Endothelial cell of umbilical vein (primary cell): ENCODE measurements around the gene THRSP. TPM values are rescaled to one million over a fixed set of nuclear protein-coding genes. Genes with fewer than 3 reads are reported as not detected.

Source experiments
- BruUV-seq: library from RNA; stranded (reverse); fragments of 400-500 nt; replicated peaks from 2 replicates; lab custom pipeline; 2021; lab: Mats Ljungman, UMichigan
- CTCF ChIA-PET: fragments of 300-600, 350-600 bp; sonication (Branson Sonifier 250); formaldehyde crosslinking; loops from one replicate; lab custom pipeline; 2021; ENCODE audit warnings: antibody characterized with exemption, inconsistent platforms; lab: Charles Lee
- POLR2A ChIA-PET: fragments of 300-600, 350-600 bp; sonication (Branson Sonifier 250); formaldehyde crosslinking; loops from one replicate; lab custom pipeline; 2021; ENCODE audit warnings: antibody characterized with exemption, inconsistent platforms; lab: Charles Lee
- DNase-seq: peaks from one replicate; pipeline ENCODE4 v3.0.0-alpha.2; 2011; ENCODE audit warnings: low read depth, low spot score
- FAIRE-seq: peaks from 2 replicates; lab custom pipeline; 2011; peaks lifted over from hg19 to GRCh38; lab: Jason Lieb, UNC
- H2AFZ ChIP-seq: 2 replicates; pipeline ENCODE4 v1.6.0; 2012; ENCODE audit warnings: low read depth, low read length, control low read depth, inconsistent platforms
- H3K27ac ChIP-seq: 2 replicates; pipeline ENCODE4 v1.5.1; 2011; ENCODE audit warnings: low read depth, mild to moderate bottlenecking, control low read depth, low read length, moderate library complexity; ENCODE audit not compliant: insufficient read depth
- H3K27me3 ChIP-seq, 2 experiments: 2 replicates each; pipeline versions ENCODE4 v1.6.0 to v1.6.1; 2011; ENCODE audit warnings: low read length in 2 of 2, mixed read lengths in 1 of 2; ENCODE audit not compliant: control insufficient read depth in 2 of 2, insufficient read depth in 2 of 2
- H3K36me3 ChIP-seq, 2 experiments: 2 replicates in 1 of 2; 3 replicates in 1 of 2; pipeline ENCODE4 v1.5.1; 2011; ENCODE audit warnings: low read length in 2 of 2, mild to moderate bottlenecking in 1 of 2, moderate library complexity in 1 of 2; ENCODE audit not compliant: control insufficient read depth in 2 of 2, insufficient read depth in 2 of 2; ENCODE audit errors: extremely low read depth in 1 of 2
- H3K4me1 ChIP-seq: 3 replicates; pipeline ENCODE4 v1.5.1; 2011; ENCODE audit warnings: mild to moderate bottlenecking, low read length; ENCODE audit not compliant: control insufficient read depth, insufficient read depth; ENCODE audit errors: extremely low read depth
- H3K4me2 ChIP-seq: 2 replicates; pipeline ENCODE4 v1.6.1; 2011; ENCODE audit warnings: low read length, control low read depth, mixed read lengths; ENCODE audit not compliant: insufficient read depth
- H3K4me3 ChIP-seq, 3 experiments: fragments of 200-600 bp in 1 of 3; sonication (generic), shearing (Covaris generic) in 1 of 3; replicated peaks in 1 of 3; 2 replicates each; pipeline ENCODE4 v1.5.1; 2011 to 2016; ENCODE audit warnings: control low read depth in 3 of 3, low read length in 3 of 3, mild to moderate bottlenecking in 2 of 3, inconsistent platforms in 1 of 3, low read depth in 1 of 3, moderate library complexity in 1 of 3; ENCODE audit not compliant: insufficient read depth in 1 of 3
- H3K79me2 ChIP-seq: 2 replicates; pipeline ENCODE4 v1.6.0; 2012; ENCODE audit warnings: low read length, inconsistent platforms; ENCODE audit not compliant: control insufficient read depth, insufficient read depth
- H3K9ac ChIP-seq: replicated peaks from 2 replicates; pipeline ENCODE3; 2011; ENCODE audit warnings: low read length, control low read depth; ENCODE audit not compliant: insufficient read depth; ENCODE audit errors: extremely low read depth
- H3K9me1 ChIP-seq: replicated peaks from 3 replicates; pipeline ENCODE4 v1.6.0; 2011; ENCODE audit warnings: mild to moderate bottlenecking, low read length; ENCODE audit not compliant: control insufficient read depth, insufficient read depth; ENCODE audit errors: extremely low read depth
- H3K9me3 ChIP-seq: replicated peaks from 2 replicates; pipeline ENCODE4 v1.5.1; 2012; ENCODE audit warnings: low read length, inconsistent platforms; ENCODE audit not compliant: control insufficient read depth, insufficient read depth
- H4K20me1 ChIP-seq: replicated peaks from 2 replicates; pipeline ENCODE3; 2011; ENCODE audit warnings: mild to moderate bottlenecking, low read length; ENCODE audit not compliant: control insufficient read depth, insufficient read depth; ENCODE audit errors: extremely low read depth
- CTCF ChIP-seq, 2 donors: IDR thresholded peaks; 1 replicate in 1 of 2; 2 replicates in 1 of 2; pipeline ENCODE4 v1.5.1; 2011; ENCODE audit warnings: low read length in 2 of 2, mild to moderate bottlenecking in 2 of 2, moderate library complexity in 2 of 2, control low read depth in 1 of 2, inconsistent platforms in 1 of 2, low read depth in 1 of 2; ENCODE audit not compliant: insufficient read depth in 1 of 2; ENCODE audit errors: extremely low read depth in 1 of 2
- FOS ChIP-seq: IDR thresholded peaks from 2 replicates; pipeline ENCODE4 v1.6.1; 2011; ENCODE audit warnings: mild to moderate bottlenecking, low read length, moderate library complexity, borderline replicate concordance; ENCODE audit not compliant: insufficient read depth
- POLR2A ChIP-seq: IDR thresholded peaks from 2 replicates; pipeline ENCODE4 v1.6.1; 2012; ENCODE audit warnings: low read depth, mild to moderate bottlenecking, control low read depth, low read length
- POLR2AphosphoS5 ChIP-seq: IDR thresholded peaks from 2 replicates; pipeline ENCODE4 v1.6.1; 2012; ENCODE audit warnings: low read depth, mild to moderate bottlenecking, control low read depth, low read length, moderate library complexity; ENCODE audit not compliant: insufficient read depth
- dilution Hi-C: fragments of 300-500 bp; cut with MboI; formaldehyde crosslinking; loops from one replicate; pipeline ENCODE4 v1.15.0; 2019; ENCODE audit warnings: low sequenced_read_pairs; ENCODE audit not compliant: extremely low pct_ligation_motif_present
- intact Hi-C: fragments of 100-400 bp; cut with micrococcal nuclease; formaldehyde crosslinking; loops from one replicate; pipeline ENCODE4 v1.10.0; 2022
- polyA plus RNA-seq, 4 experiments: library from polyadenylated mRNA; depleted of rRNA in 3 of 4; stranded (reverse) in 3 of 4; unstranded in 1 of 4; fragments of >200 nt; gene quantifications; 2 replicates each; pipeline versions ENCODE4 v1.2.1 to v1.2.3, GENCODE V29; 2011 to 2012; ENCODE audit warnings: missing spikeins in 1 of 4
- total RNA-seq: library from RNA; stranded (reverse); gene quantifications from 2 replicates; pipeline ENCODE4 v1.2.3, GENCODE V29; 2021

THRSP gene
- total and polyA plus RNA-seq, 2 donors (not counting 3 experiments of a cell fraction or from before 2014, with no cell fraction given) = not detected

- intact Hi-C loops = loop anchor here (2.0 kb wide), 2 partner anchors 15 to 37 kb away; partner anchors contain the start of gene INTS4
- FAIRE-seq = no peak
- POLR2A ChIA-PET = no interaction called here
Observed at GRCh38 chr11:78031629-78032028, 32.0 kb upstream of the THRSP start.

More at GRCh38 chr11:78031629-78032028, 32.0 kb upstream of the THRSP start:
- H3K27me3 ChIP-seq = no peaks in the 10 kb centered on the region
- H3K79me2 ChIP-seq = no peaks in the 10 kb centered on the region
- H3K4me1 ChIP-seq = peaks cover 13% of the 10 kb centered on the region
- no peak for TF ChIP-seq FOS
- TF ChIP-seq CTCF (IDR thresholded peaks at IDR 0.05; ENCODE audit: extremely low read depth in 1 of 2, insufficient read depth in 1 of 2, low read depth in 1 of 2, low read length in 2 of 2) = no peak
- TF ChIP-seq POLR2AphosphoS5 = no peak
- no peak for TF ChIP-seq POLR2A
- no peaks in the 10 kb centered on the region for H3K9me3 ChIP-seq
- dilution Hi-C loops = no loop called here
- no peak overlapping the region for H3K4me3 ChIP-seq
- no TSS peak for BruUV-seq
- no peaks in the 10 kb centered on the region for H4K20me1 ChIP-seq
- CTCF ChIA-PET = interaction anchor here (0.7 to 4.3 kb wide), 2 partner anchors 13 to 288 kb away, joined by 3 to 34 read pairs; no protein-coding TSS in a partner anchor
- no peak overlapping the region for H3K27ac ChIP-seq
- no peak for DNase-seq
- no peak overlapping the region for H2AFZ ChIP-seq
- H3K9me1 ChIP-seq = no peaks in the 10 kb centered on the region
- H3K36me3 ChIP-seq = no peaks in the 10 kb centered on the region
- no peak overlapping the region for H3K9ac ChIP-seq
- no peak overlapping the region for H3K4me2 ChIP-seq
